H1 (cell line): ENCODE measurements around the gene TMPRSS3. TPM values are rescaled to one million over a fixed set of nuclear protein-coding genes. Genes with fewer than 3 reads are reported as not detected.
A peak's percentile ranks its signal among the peaks of the same experiment; 100 is the strongest.

Experiments
- CTCF ChIA-PET: fragments of 300-600 bp; sonication (Branson Sonifier 250); formaldehyde crosslinking; loops from one replicate; lab custom pipeline; 2021; ENCODE audit not compliant: partially characterized antibody; lab: Charles Lee
- POLR2A ChIA-PET: fragments of 300-600 bp; sonication (Branson Sonifier 250); formaldehyde crosslinking; loops from one replicate; lab custom pipeline; 2021; ENCODE audit warnings: inconsistent platforms; ENCODE audit not compliant: partially characterized antibody; lab: Charles Lee
- DNase-seq, 2 experiments: peaks; one replicate each; pipeline versions ENCODE4 v3.0.0 to v3.0.0-alpha.2; 2010 to 2022; ENCODE audit warnings: low spot score in 2 of 2, low read depth in 1 of 2, mixed read lengths in 1 of 2
- FAIRE-seq: peaks from 2 replicates; lab custom pipeline; 2011; peaks lifted over from hg19 to GRCh38; lab: Jason Lieb, UNC
- H2AFZ ChIP-seq: 2 replicates; pipeline ENCODE4 v1.8.1; 2012; ENCODE audit warnings: low read length, inconsistent platforms
- H2AK5ac ChIP-seq: 2 replicates; pipeline ENCODE4 v1.6.1; 2013; ENCODE audit warnings: low read depth, low read length
- H2BK120ac ChIP-seq: replicated peaks from 2 replicates; pipeline ENCODE3; 2013; ENCODE audit warnings: low read depth, low read length, inconsistent platforms
- H2BK12ac ChIP-seq: 2 replicates; pipeline ENCODE4 v1.6.1; 2013; ENCODE audit warnings: low read depth, low read length
- H2BK15ac ChIP-seq: 2 replicates; pipeline ENCODE4 v1.6.1; 2013; ENCODE audit warnings: low read length
- H2BK20ac ChIP-seq: 2 replicates; pipeline ENCODE4 v1.6.1; 2013; ENCODE audit warnings: low read length
- H2BK5ac ChIP-seq: 2 replicates; pipeline ENCODE4 v1.6.1; 2013; ENCODE audit warnings: low read depth, low read length
- H3K14ac ChIP-seq: 2 replicates; pipeline ENCODE4 v1.6.1; 2013; ENCODE audit warnings: inconsistent platforms; ENCODE audit not compliant: insufficient read length
- H3K18ac ChIP-seq: 2 replicates; pipeline ENCODE4 v1.6.1; 2013; ENCODE audit warnings: low read length; ENCODE audit errors: extremely low read depth
- H3K23ac ChIP-seq: 2 replicates; pipeline ENCODE4 v1.6.1; 2013; ENCODE audit warnings: inconsistent platforms; ENCODE audit not compliant: insufficient read length
- H3K23me2 ChIP-seq: 2 replicates; pipeline ENCODE4 v1.6.1; 2013; ENCODE audit warnings: low read depth, low read length
- H3K27ac ChIP-seq: 2 replicates; pipeline ENCODE4 v1.6.1; 2011; ENCODE audit warnings: low read depth, low read length, inconsistent platforms
- H3K27me3 ChIP-seq, 4 experiments: replicated peaks in 1 of 4; 1 replicate in 1 of 4; 2 replicates in 3 of 4; pipeline versions ENCODE4 v1.6.1 to v1.8.1; 2011 to 2013; ENCODE audit warnings: low read length in 3 of 4, mild to moderate bottlenecking in 3 of 4, inconsistent platforms in 2 of 4, mixed read lengths in 2 of 4, moderate library complexity in 1 of 4; ENCODE audit not compliant: control insufficient read depth in 3 of 4, insufficient read depth in 3 of 4; ENCODE audit errors: extremely low read depth in 1 of 4
- H3K36me3 ChIP-seq, 4 experiments: 2 replicates each; pipeline versions ENCODE4 v1.6.1 to v1.8.1; 2011 to 2013; ENCODE audit warnings: mild to moderate bottlenecking in 4 of 4, low read length in 3 of 4, moderate library complexity in 2 of 4, control low read depth in 1 of 4, inconsistent platforms in 1 of 4; ENCODE audit not compliant: insufficient read depth in 4 of 4, control insufficient read depth in 2 of 4
- H3K4ac ChIP-seq: replicated peaks from 2 replicates; pipeline ENCODE3; 2013; ENCODE audit warnings: low read length, low read depth, mixed read lengths, inconsistent platforms; ENCODE audit not compliant: insufficient read length
- H3K4me1 ChIP-seq, 4 experiments: replicated peaks in 1 of 4; 1 replicate in 1 of 4; 2 replicates in 3 of 4; pipeline versions ENCODE4 v1.6.1 to v1.8.1; 2011 to 2013; ENCODE audit warnings: low read length in 3 of 4, inconsistent platforms in 2 of 4, mixed read lengths in 1 of 4; ENCODE audit not compliant: insufficient read depth in 4 of 4, control insufficient read depth in 3 of 4
- H3K4me2 ChIP-seq, 2 experiments: 2 replicates each; pipeline versions ENCODE4 v1.6.1 to v1.8.1; 2011 to 2013; ENCODE audit warnings: low read depth in 2 of 2, low read length in 2 of 2, control low read depth in 1 of 2, inconsistent platforms in 1 of 2, mild to moderate bottlenecking in 1 of 2; ENCODE audit not compliant: insufficient read depth in 1 of 2
- H3K4me3 ChIP-seq, 4 experiments: fragments of 200-600, 300-600 bp in 1 of 4; sonication (generic), shearing (Covaris generic), sonication (Bioruptor Twin) in 1 of 4; 2 replicates each; pipeline versions ENCODE4 v1.5.1 to v1.8.1; 2011 to 2016; ENCODE audit warnings: low read length in 4 of 4, low read depth in 3 of 4, control low read depth in 2 of 4, inconsistent platforms in 2 of 4, mild to moderate bottlenecking in 2 of 4, mixed read lengths in 1 of 4, moderate library complexity in 1 of 4; ENCODE audit not compliant: insufficient read depth in 2 of 4; ENCODE audit errors: extremely low read depth in 1 of 4
- H3K56ac ChIP-seq: replicated peaks from 2 replicates; pipeline ENCODE3; 2013; ENCODE audit warnings: low read depth, mild to moderate bottlenecking, mixed read lengths, low read length, inconsistent platforms; ENCODE audit not compliant: insufficient read length
- H3K79me1 ChIP-seq: 2 replicates; pipeline ENCODE4 v1.6.1; 2013; ENCODE audit warnings: low read depth, low read length, control low read depth
- H3K79me2 ChIP-seq, 2 experiments: 2 replicates each; pipeline versions ENCODE4 v1.6.1 to v1.8.1; 2012 to 2013; ENCODE audit warnings: low read length in 2 of 2, mild to moderate bottlenecking in 2 of 2, inconsistent platforms in 1 of 2; ENCODE audit not compliant: insufficient read depth in 2 of 2, control insufficient read depth in 1 of 2
- H3K9ac ChIP-seq, 4 experiments: replicated peaks in 1 of 4; 1 replicate in 1 of 4; 2 replicates in 3 of 4; pipeline versions ENCODE4 v1.6.1 to v1.8.1; 2011 to 2013; ENCODE audit warnings: low read depth in 3 of 4, low read length in 3 of 4, control low read depth in 2 of 4, mild to moderate bottlenecking in 2 of 4, moderate library complexity in 2 of 4, inconsistent platforms in 1 of 4; ENCODE audit errors: extremely low read depth in 1 of 4
- H3K9me3 ChIP-seq, 2 experiments: 2 replicates each; pipeline versions ENCODE4 v1.6.1 to v1.8.1; 2012 to 2013; ENCODE audit warnings: mild to moderate bottlenecking in 2 of 2, moderate library complexity in 2 of 2, control low read depth in 1 of 2, inconsistent platforms in 1 of 2, low read depth in 1 of 2, low read length in 1 of 2, mixed read lengths in 1 of 2; ENCODE audit not compliant: insufficient read depth in 2 of 2
- H4K20me1 ChIP-seq, 2 experiments: replicated peaks in 1 of 2; 2 replicates each; pipeline versions ENCODE3 to v1.8.1; 2011 to 2013; ENCODE audit warnings: inconsistent platforms in 2 of 2, low read length in 2 of 2, mild to moderate bottlenecking in 1 of 2; ENCODE audit not compliant: insufficient read depth in 2 of 2, control insufficient read depth in 1 of 2
- H4K5ac ChIP-seq: 2 replicates; pipeline ENCODE4 v1.6.1; 2013; ENCODE audit warnings: low read length, low read depth, mixed read lengths, inconsistent platforms; ENCODE audit not compliant: insufficient read length
- H4K8ac ChIP-seq: 2 replicates; pipeline ENCODE4 v1.8.0; 2013; ENCODE audit warnings: mild to moderate bottlenecking, moderate library complexity, low read length, inconsistent platforms; ENCODE audit not compliant: insufficient read depth; ENCODE audit errors: extremely low read depth
- H4K91ac ChIP-seq: replicated peaks from 2 replicates; pipeline ENCODE3; 2013; ENCODE audit warnings: low read length, mixed read lengths, inconsistent platforms; ENCODE audit not compliant: insufficient read length
- JUND ChIP-seq: IDR thresholded peaks from 2 replicates; pipeline ENCODE4 v1.6.1; 2011; ENCODE audit warnings: mild to moderate bottlenecking, improper control_type of control experiment, low read length
- RAD21 ChIP-seq, 2 experiments: IDR thresholded peaks in 1 of 2; conservative IDR thresholded peaks in 1 of 2; 2 replicates each; pipeline ENCODE4 v1.6.1; 2011; ENCODE audit warnings: low read depth in 2 of 2, low read length in 2 of 2, improper control_type of control experiment in 1 of 2, inconsistent platforms in 1 of 2, mild to moderate bottlenecking in 1 of 2, moderate library complexity in 1 of 2
- SIX5 ChIP-seq: IDR thresholded peaks from 2 replicates; pipeline ENCODE4 v1.6.1; 2011; ENCODE audit warnings: mild to moderate bottlenecking, low read depth, low read length
- SP4 ChIP-seq: IDR thresholded peaks from 2 replicates; pipeline ENCODE4 v1.6.1; 2012; ENCODE audit warnings: low read length, inconsistent platforms
- TAF7 ChIP-seq: optimal IDR thresholded peaks from 2 replicates; pipeline ENCODE3; 2011; ENCODE audit warnings: low read depth, mild to moderate bottlenecking, inconsistent platforms, low read length, moderate library complexity, borderline replicate concordance
- WGBS, 2 experiments: shearing (Covaris generic) in 1 of 2; methylation state at CpG; one replicate each; pipeline versions ENCODE4 v1.1.6 to v1.1.7; 2013 to 2015; ENCODE audit warnings: low lambda C conversion rate in 2 of 2, mixed read lengths in 2 of 2, inconsistent platforms in 1 of 2, low coverage in 1 of 2, missing lambda C conversion rate in 1 of 2; ENCODE audit not compliant: insufficient replicate concordance in 2 of 2, insufficient coverage in 1 of 2, insufficient read length in 1 of 2; ENCODE audit errors: extremely low coverage in 1 of 2, missing lambda C conversion rate in 1 of 2; 5-methylcytosine and 5-hydroxymethylcytosine counted together
- polyA plus RNA-seq, 7 experiments: library from polyadenylated mRNA; depleted of rRNA in 3 of 7; stranded (reverse) in 5 of 7; unstranded in 2 of 7; fragments of >200 nt in 5 of 7; fragments of 200-250 nt in 2 of 7; gene quantifications; 1 replicate in 5 of 7; 2 replicates in 1 of 7; 4 replicates in 1 of 7; pipeline versions ENCODE4 v1.2.1 to v1.2.3, GENCODE V29; 2011 to 2013; ENCODE audit warnings: missing spikeins in 2 of 7, mixed read lengths in 2 of 7
- total RNA-seq: library from RNA; stranded (reverse); fragmentation: NEBNext Ultra II Directional; extraction: Animal tissue kit (Norgen Biotek cat#: 25700); gene quantifications from 2 replicates; pipeline ENCODE4 v1.2.1, GENCODE V29; 2021
- TF ChIP-seq, protein P1 (sequence below): IDR thresholded peaks from 2 replicates; pipeline ENCODE4 v1.6.1; 2012; ENCODE audit warnings: inconsistent platforms

Gene TMPRSS3
- total and polyA plus RNA-seq, 2 of the 8 experiments (the other 6 are each of a cell fraction or from before 2014, with no cell fraction given), result 0.38 TPM; not detected in 1

DNA sequence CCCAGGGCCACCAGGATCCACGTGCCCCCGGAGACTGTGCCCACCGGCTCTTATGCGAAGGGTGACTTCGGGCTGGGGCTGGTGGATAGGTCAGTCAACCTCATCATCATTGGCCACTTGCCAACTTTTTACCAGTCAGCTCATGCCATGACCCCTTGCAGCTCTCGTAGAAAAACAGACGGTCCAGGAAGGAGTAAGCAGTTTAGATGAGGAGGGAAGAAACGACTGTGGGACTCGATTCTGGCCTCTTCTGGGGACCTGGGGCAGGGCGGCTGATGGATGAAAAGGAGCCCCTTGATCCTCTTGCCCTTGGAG lies 48.9 kb upstream of the TMPRSS3 start:
- Histone ChIP-seq H3K23ac (no peak overlapping the region), H3K4me2 (no peak overlapping the region), H2AFZ (no peak overlapping the region), H4K20me1 (peaks cover 0 to 5% of the 10 kb centered on the region in 2 experiments), H3K79me1 (no peaks in the 10 kb centered on the region), H4K5ac (no peak overlapping the region), H2BK120ac (no peak overlapping the region), H2BK5ac (no peak overlapping the region), H3K4me3 (no peak overlapping the region), H3K79me2 (no peaks in the 10 kb centered on the region), H3K14ac (no peak overlapping the region), H4K8ac (no peak overlapping the region; the same call in 1 of the 2 replicates), H3K36me3 (no peaks in the 10 kb centered on the region), H2BK12ac (no peak overlapping the region), H3K9me3 (no peaks in the 10 kb centered on the region), H2BK20ac (no peak overlapping the region), H3K23me2 (peaks cover 2% of the 10 kb centered on the region; the same call in 1 of the 2 replicates), H3K9ac (no peak overlapping the region), H3K27ac (no peak overlapping the region), H3K27me3 (no peaks in the 10 kb centered on the region), H2BK15ac (no peak overlapping the region), H2AK5ac (no peak overlapping the region), H3K56ac (no peak overlapping the region), H3K4ac (no peak overlapping the region), H4K91ac (no peak overlapping the region), H3K18ac (no peak overlapping the region), H3K4me1 (no peaks in the 10 kb centered on the region; a peak in 1 of 7 replicates)
- 88% methylated on average over 9 of the region's 10 CpGs; no CpG with 5 or more reads in 1 of the 2 experiments for WGBS, 2 experiments
- CTCF ChIA-PET, result interaction anchor here (0.6 to 2.4 kb wide), 10 partner anchors 11 to 594 kb away, joined by 3 to 7 read pairs (median 3); no protein-coding TSS in a partner anchor
- POLR2A ChIA-PET, result no interaction called here
- FAIRE-seq (no peak), DNase-seq (no peak)
- TF ChIP-seq JUND (no peak), TAF7 (no peak), SP4 (no peak), SIX5 (no peak), RAD21 (IDR thresholded peaks at IDR 0.05 in 1 of 2, conservative IDR thresholded peaks at IDR 0.05 in 1 of 2; ENCODE audit: low read depth in 2 of 2, low read length in 2 of 2) (peak in 1 of 2 experiments; percentile 13; a peak in 1 of 4 replicates)
- TF ChIP-seq, protein P1, sequence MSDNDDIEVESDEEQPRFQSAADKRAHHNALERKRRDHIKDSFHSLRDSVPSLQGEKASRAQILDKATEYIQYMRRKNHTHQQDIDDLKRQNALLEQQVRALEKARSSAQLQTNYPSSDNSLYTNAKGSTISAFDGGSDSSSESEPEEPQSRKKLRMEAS, result no peak
